ENCODE measurements around the gene KCNF1.

- TF ChIP-seq CREB5 (CRISPR knock-in tag; IDR thresholded peaks at IDR 0.05; ENCODE audit: low read depth) (no peak), SNAI2 (CRISPR knock-in tag; IDR thresholded peaks at IDR 0.05) (no peak), ARNTL (CRISPR knock-in tag; IDR thresholded peaks at IDR 0.05; ENCODE audit: borderline replicate concordance, low read depth) (no peak), PATZ1 (CRISPR knock-in tag; IDR thresholded peaks at IDR 0.05; ENCODE audit: borderline replicate concordance) (no peak), POU6F1 (CRISPR knock-in tag; IDR thresholded peaks at IDR 0.05; ENCODE audit: borderline replicate concordance, low read depth) (no peak), ZFP3 (CRISPR knock-in tag; IDR thresholded peaks at IDR 0.05) (no peak), ZC3H10 (CRISPR knock-in tag; IDR thresholded peaks at IDR 0.05) (no peak), ZFP30 (CRISPR knock-in tag; IDR thresholded peaks at IDR 0.05) (no peak), ZNF70 (CRISPR knock-in tag; IDR thresholded peaks at IDR 0.05) (no peak), TOX (CRISPR knock-in tag; IDR thresholded peaks at IDR 0.05; ENCODE audit: borderline replicate concordance) (no peak)
- TF ChIP-seq, protein P1, sequence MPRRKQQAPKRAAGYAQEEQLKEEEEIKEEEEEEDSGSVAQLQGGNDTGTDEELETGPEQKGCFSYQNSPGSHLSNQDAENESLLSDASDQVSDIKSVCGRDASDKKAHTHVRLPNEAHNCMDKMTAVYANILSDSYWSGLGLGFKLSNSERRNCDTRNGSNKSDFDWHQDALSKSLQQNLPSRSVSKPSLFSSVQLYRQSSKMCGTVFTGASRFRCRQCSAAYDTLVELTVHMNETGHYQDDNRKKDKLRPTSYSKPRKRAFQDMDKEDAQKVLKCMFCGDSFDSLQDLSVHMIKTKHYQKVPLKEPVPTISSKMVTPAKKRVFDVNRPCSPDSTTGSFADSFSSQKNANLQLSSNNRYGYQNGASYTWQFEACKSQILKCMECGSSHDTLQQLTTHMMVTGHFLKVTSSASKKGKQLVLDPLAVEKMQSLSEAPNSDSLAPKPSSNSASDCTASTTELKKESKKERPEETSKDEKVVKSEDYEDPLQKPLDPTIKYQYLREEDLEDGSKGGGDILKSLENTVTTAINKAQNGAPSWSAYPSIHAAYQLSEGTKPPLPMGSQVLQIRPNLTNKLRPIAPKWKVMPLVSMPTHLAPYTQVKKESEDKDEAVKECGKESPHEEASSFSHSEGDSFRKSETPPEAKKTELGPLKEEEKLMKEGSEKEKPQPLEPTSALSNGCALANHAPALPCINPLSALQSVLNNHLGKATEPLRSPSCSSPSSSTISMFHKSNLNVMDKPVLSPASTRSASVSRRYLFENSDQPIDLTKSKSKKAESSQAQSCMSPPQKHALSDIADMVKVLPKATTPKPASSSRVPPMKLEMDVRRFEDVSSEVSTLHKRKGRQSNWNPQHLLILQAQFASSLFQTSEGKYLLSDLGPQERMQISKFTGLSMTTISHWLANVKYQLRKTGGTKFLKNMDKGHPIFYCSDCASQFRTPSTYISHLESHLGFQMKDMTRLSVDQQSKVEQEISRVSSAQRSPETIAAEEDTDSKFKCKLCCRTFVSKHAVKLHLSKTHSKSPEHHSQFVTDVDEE (CRISPR knock-in tag; IDR thresholded peaks at IDR 0.05): no peak
Observed at GRCh38 chr2:10895231-10895630, 16.5 kb upstream of the KCNF1 start.

All from SK-N-SH treated with all-trans-retinoic acid at 6 μM for 48 hours (cell line).